ENCODE measurements around the gene ABCG1. TPM values are rescaled to one million over a fixed set of nuclear protein-coding genes. Genes with fewer than 3 reads are reported as not detected.

Gene ABCG1
- total and polyA plus RNA-seq, 12 donors, result 5.5 to 26.2 (median 14.6) TPM

GRCh38 chr21:42346441-42346840, 127.5 kb downstream of the ABCG1 start:
- DNase-seq (no peak), ATAC-seq (no peak)
- intact Hi-C loops (cut with DNase I), result loop anchor here in 3 of 10 donors (10.0 kb wide), 2 partner anchors 88 to 98 kb away; no protein-coding TSS in a partner anchor
- no peak for TF ChIP-seq CTCF (IDR thresholded peaks at IDR 0.05)
- H3K4me1 ChIP-seq, result no peaks in the 10 kb centered on the region
- H3K9me3 ChIP-seq, result no peaks in the 10 kb centered on the region
- H3K27me3 ChIP-seq, result peaks cover 0 to 29% (median 9%) of the 10 kb centered on the region in 7 donors
- H3K4me3 ChIP-seq, result no peak overlapping the region
- WGBS, 2 donors, result 87 to 92% methylated on average over 9 of the region's 9 CpGs
- H3K36me3 ChIP-seq, result no peaks in the 10 kb centered on the region
- no peak overlapping the region for H3K27ac ChIP-seq

Other genes starting within 250 kb of the ABCG1 start
- 10 to 100 TPM in 2 of 10 donors, 1 to 10 TPM in 8; 3.8 to 15.2 (median 6.6) TPM for gene ZBTB21, start 208.8 kb upstream of the ABCG1 start, total RNA-seq
- gene ZBTB21, start 208.8 kb upstream of the ABCG1 start, polyA plus RNA-seq, result 1 to 10 TPM; 1.3 to 1.9 TPM
- gene UMODL1, start 147.8 kb upstream of the ABCG1 start, total RNA-seq, result under 1 TPM in 3 of 10 donors, not detected in 7; 0.13 to 0.31 (median 0.25) TPM
- gene UMODL1, start 147.8 kb upstream of the ABCG1 start, polyA plus RNA-seq, result not detected
- 1 to 10 TPM in 8 of 10 donors, under 1 TPM in 2; 0.90 to 5.1 (median 2.4) TPM for gene TFF3, start 96.3 kb downstream of the ABCG1 start, total RNA-seq
- gene TFF3, start 96.3 kb downstream of the ABCG1 start, polyA plus RNA-seq, result 1 to 10 TPM; 4.9 to 7.9 TPM
- not detected for gene TFF2, start 131.9 kb downstream of the ABCG1 start, total RNA-seq
- gene TFF2, start 131.9 kb downstream of the ABCG1 start, polyA plus RNA-seq, result not detected
- gene TFF1, start 147.4 kb downstream of the ABCG1 start, total RNA-seq, result not detected
- not detected for gene TFF1, start 147.4 kb downstream of the ABCG1 start, polyA plus RNA-seq
- gene TMPRSS3, start 176.9 kb downstream of the ABCG1 start, total RNA-seq, result 1 to 10 TPM in 1 of 10 donors, under 1 TPM in 1, not detected in 8; 0.42 to 1.0 TPM
- gene TMPRSS3, start 176.9 kb downstream of the ABCG1 start, polyA plus RNA-seq, result under 1 TPM in 1 of 2 donors, not detected in 1; 0.01 TPM
- gene UBASH3A, start 184.8 kb downstream of the ABCG1 start, total RNA-seq, result 1 to 10 TPM in 1 of 10 donors, under 1 TPM in 2, not detected in 7; 0.15 to 1.3 (median 0.69) TPM
- under 1 TPM; 0.09 to 0.15 TPM for gene UBASH3A, start 184.8 kb downstream of the ABCG1 start, polyA plus RNA-seq

Measured in heart right ventricle (tissue), 16 donors.